ENCODE data around the gene ADAMTS7.

The ADAMTS7 gene

DNA sequence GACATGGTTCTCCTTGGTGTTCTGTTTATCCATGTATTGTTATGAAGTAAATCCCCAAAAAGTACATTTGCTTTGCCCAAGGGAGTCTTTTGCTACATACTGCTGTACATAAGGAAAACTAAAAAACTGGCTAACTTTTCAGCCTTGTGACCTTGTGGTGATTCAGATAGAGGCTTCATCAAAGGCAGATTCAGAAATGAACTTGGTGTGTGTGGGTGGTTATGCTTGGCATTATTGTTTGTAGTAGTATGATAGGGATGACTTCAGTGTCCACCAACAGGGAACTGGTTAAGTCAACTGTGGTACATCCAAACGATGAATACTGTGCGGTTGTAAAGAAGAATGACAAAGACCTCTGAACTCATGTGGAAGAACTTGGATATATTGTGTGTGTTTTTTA lies 94.6 kb downstream of the ADAMTS7 start:
- no peak for DNase-seq (ENCODE audit: low read depth)

DNA sequence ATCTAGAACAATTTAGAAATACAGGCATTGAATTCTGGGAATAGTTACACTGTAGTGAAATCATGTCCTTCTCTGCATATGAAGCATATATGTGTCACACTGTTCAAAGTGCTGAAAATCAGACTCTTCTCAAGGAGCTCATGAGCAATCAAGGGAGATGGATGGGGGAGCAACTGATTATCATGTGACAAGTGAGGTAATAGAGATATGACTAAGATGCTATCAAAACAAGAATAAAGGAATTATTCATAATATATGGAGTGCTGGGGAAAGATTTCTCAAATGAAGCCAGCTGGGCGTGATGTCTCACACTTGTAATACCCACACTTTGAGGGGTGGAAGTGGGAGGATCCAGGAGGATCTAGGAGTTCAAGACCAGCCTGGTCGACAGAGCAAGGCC lies 95.3 kb downstream of the ADAMTS7 start:
- DNase-seq (ENCODE audit: low read depth) = no peak

DNA sequence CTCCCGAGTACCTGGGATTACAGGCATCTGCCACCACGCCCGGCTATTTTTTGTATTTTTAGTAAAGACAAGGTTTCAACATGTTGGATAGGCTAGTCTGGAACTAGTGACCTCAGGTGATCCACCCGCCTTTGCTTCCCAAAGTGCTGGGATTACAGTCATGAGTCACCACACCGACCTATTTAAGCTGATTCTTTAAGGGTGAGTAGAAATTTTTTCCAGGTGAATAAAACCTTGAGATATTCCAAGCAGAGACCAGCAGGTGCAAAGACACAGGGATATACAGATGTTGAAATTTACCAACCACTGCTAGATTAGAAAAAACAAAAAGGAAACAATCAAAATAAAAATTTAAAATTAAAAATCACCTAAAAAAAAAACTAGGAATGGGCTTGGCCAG lies 95.8 kb downstream of the ADAMTS7 start:
- DNase-seq (ENCODE audit: low read depth) = no peak

DNA sequence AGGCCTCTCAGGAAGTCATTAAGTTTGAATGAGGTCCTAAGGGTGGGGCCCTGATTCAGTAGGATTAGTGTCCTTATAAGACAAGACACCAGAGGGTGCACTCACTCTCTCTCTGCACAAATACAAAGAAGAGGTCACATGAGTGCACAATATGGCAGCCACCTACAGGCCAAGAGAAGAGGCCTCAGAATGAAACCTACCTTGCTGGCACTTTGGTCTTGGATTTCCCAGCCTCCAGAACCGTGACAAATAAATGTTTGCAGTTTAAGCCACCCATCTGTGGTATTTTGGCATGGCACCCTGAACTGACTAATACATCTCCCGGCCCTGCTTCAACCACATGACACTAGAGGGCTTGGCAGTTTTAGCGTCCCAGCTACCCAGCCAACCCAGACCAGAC lies 96.4 kb downstream of the ADAMTS7 start:
- no peak for DNase-seq (ENCODE audit: low read depth)

DNA sequence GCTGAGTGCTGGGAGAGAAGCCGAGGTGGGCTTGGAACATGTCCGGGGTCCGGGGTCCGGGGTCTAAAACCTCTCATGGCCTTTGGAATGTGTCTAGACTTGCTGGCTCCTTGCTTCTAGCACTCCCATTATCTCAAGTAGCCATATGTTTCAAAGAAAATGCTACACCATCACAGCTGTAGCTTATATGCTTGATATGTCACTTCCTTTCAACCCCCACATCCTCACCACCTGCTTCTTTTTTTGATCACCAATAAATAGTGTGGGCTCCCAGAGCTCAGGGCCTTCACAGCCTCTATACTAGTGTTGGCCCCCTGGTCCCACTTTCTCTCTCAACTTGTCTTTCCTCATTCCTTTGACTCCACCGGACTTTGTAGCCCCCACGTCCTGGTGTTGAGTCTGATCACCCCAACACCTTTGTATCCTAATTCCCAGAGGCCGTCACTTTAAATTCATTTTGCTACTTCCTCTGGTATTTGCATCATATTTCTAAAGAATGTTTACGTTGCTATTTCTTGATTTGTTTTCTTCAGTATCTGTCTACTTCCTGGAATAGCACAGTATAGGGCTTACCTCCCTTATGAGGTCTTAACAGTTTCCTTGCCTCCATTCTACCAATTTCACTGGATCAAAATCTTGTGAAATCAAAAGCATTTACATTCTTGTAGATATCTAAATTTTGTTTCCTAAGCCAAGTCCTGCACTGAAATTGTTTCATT lies 98.3 kb downstream of the ADAMTS7 start:
- no peak for DNase-seq (ENCODE audit: low read depth)

DNA sequence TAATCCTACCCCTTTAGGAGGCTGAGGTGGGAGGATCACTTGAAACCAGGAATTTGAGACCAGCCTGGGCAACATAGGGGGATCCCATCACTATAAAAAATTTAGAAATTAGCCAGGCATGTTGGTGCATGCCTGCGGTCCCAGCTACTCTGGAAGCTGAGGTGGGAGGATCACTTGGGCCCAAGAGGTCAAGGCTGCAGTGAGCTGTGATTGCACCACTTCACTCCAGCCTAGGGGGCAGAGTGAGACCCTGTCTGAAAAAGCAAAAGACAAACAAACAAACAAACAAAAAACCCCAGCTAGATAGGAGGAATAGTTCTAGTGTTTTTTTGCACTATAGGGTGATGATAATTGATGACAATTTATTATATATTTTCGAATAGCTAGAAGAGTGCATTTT lies 99.6 kb downstream of the ADAMTS7 start:
- DNase-seq (ENCODE audit: low read depth) = no peak

DNA sequence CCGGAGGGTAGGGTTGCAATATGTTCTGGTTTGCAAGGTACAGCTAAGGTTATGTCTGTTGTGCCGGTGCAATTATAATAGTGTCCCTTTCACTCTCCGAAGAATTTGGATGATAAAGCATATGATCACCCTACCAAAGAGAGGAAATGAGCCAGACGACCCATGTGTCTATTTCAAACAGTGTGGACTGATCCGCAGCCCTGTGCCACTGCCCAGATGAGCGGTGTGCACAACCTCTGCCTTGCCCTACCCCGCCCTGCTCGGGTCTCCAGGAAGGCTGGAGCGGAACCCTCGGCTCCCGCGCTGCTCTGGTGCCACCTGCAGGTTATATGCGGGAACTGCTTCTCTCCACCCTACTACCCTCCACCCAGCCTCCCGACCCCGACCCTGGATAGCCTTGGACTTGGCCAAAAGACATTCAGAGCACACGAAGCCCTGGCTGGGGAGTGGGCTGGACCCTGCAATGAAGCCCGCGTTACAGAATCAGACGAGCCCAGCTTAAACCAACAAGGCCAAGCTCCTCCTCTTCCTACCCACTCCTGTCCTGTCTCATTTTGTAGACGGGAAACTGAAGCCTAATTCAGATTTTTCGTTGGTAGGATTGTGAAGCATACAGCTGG lies 101.9 kb downstream of the ADAMTS7 start:
- DNase-seq (ENCODE audit: low read depth) = peak; percentile 21

Data from stimulated activated CD8-positive, alpha-beta memory T cell treated with anti-CD3 and anti-CD28 coated beads, Interleukin-12 subunit alpha, Interleukin-12 subunit beta, amount 100 ng/mL, for 4 hours (primary cell).